ENCODE data around the gene GAS2.
"Not testable (repeated sequence)": the region's sequence is repeated elsewhere in the genome, so short reads cannot be mapped to it uniquely, and the experiment has no call there.

Gene GAS2

DNA sequence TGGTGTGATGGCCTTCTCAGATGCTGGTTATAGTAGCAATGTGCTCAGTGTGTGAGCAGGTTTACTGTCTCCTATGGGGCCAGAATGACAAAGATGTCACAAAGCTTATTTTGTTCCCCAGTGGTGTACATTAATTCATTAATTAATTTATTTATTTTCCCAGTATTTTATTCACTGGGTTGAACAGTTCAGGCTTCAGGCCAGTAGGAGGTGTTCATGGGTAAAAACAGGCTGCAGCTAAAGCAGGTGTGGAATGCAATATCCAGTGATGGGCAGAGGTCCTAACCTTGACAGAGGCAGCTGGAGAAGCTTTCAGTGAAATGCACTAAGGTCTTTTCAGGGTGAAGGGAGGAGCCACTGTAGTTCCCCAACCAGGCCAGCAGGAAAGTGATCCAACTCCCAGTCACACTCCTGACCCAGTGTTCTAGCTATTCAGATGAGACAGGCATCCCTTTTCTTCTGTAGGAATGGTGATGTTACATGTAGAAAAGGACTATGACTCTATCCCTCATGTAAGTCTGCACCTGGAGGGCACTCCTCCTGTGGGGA lies 33.0 kb upstream of the GAS2 start:
- TF ChIP-seq, protein P1, sequence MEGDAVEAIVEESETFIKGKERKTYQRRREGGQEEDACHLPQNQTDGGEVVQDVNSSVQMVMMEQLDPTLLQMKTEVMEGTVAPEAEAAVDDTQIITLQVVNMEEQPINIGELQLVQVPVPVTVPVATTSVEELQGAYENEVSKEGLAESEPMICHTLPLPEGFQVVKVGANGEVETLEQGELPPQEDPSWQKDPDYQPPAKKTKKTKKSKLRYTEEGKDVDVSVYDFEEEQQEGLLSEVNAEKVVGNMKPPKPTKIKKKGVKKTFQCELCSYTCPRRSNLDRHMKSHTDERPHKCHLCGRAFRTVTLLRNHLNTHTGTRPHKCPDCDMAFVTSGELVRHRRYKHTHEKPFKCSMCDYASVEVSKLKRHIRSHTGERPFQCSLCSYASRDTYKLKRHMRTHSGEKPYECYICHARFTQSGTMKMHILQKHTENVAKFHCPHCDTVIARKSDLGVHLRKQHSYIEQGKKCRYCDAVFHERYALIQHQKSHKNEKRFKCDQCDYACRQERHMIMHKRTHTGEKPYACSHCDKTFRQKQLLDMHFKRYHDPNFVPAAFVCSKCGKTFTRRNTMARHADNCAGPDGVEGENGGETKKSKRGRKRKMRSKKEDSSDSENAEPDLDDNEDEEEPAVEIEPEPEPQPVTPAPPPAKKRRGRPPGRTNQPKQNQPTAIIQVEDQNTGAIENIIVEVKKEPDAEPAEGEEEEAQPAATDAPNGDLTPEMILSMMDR (IDR thresholded peaks at IDR 0.05; ENCODE audit: borderline replicate concordance, insufficient read depth, low read depth, low read length): no peak
- H3K4me3 ChIP-seq (ENCODE audit: low read depth, low read length): no peak overlapping the region

DNA sequence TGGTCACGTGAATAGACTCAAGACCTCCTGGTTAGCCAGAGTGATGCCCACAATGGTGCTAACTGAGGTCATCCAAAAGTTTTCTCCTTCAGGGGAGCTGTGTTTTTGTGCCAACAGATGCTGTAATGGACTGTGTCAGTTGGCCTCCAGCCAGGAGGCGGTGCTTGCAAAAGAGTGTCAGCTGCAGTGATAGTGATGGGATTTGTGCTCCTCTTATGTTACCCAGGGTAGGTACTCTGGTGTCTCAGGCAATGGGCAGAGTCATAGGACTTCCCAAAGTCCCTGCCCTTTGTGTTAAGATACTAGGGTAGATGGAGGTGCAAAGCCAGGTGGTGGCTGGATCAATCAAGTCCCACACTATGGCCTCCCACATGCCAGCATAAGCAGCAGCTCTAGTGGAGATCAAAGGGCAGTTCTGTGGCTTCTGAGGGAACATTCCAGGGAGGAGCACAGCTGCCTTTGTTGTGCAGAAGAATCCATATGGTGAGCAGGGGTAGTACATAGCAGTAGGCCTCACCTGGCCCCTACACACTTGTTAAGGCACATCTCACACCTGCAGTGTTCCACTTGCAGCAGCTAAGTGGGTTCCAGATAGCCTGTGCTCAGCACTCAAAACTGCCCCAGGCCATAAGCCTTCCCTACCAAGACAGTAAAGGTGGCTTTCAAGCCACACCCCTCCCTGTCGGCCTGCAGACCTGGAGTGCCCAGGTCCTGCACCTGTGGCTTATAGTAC lies 31.3 kb upstream of the GAS2 start:
- no peak overlapping the region for H3K4me3 ChIP-seq (ENCODE audit: low read depth, low read length)
- TF ChIP-seq, protein P1 (IDR thresholded peaks at IDR 0.05; ENCODE audit: borderline replicate concordance, insufficient read depth, low read depth, low read length): no peak

DNA sequence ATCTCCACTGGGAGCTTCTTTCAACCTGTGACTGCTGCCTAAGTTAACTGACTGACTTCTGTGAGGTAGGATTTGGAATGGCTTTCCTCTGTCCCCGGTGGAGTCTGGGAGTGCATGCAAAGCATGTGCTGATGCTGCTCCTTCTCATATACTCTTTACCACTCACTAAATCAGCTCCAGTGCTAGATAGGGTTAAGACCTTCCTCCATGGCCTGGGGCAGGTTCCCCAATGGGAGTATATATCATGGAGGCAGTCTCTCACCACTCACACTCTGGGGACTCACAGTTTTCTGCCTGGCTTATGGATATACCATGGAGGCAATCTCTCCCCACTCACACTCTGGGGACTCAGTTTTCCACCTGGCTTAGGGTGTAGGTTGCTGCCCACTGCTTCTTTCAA lies 30.7 kb upstream of the GAS2 start:
- TF ChIP-seq, protein P1 (IDR thresholded peaks at IDR 0.05; ENCODE audit: borderline replicate concordance, insufficient read depth, low read depth, low read length): no peak

DNA sequence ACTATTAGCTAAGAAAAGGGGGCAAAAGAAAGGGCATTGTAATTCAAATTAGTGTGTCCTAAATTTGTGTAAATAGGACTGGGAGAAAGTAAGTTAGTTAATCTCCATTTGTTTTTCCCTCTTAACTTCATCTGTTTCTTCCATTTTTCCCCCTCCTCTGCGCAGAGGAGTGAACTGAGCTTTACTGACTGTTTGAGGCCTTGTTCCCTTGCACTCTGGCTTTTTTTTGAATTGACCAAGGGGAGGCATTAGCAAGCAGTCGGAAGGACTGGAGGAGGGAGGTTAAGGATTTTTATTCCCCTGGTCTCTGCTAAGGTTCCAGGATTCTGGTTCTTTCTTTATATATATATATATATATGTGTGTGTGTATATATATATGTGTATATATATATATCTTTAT lies 25.5 kb upstream of the GAS2 start:
- TF ChIP-seq, protein P1 (IDR thresholded peaks at IDR 0.05; ENCODE audit: borderline replicate concordance, insufficient read depth, low read depth, low read length): no peak
- no peak overlapping the region for H3K4me3 ChIP-seq (ENCODE audit: low read depth, low read length)

More for the DNA sequence above, 30.7 kb upstream of the GAS2 start:
- H3K4me3 ChIP-seq (ENCODE audit: low read depth, low read length): no peak overlapping the region

DNA sequence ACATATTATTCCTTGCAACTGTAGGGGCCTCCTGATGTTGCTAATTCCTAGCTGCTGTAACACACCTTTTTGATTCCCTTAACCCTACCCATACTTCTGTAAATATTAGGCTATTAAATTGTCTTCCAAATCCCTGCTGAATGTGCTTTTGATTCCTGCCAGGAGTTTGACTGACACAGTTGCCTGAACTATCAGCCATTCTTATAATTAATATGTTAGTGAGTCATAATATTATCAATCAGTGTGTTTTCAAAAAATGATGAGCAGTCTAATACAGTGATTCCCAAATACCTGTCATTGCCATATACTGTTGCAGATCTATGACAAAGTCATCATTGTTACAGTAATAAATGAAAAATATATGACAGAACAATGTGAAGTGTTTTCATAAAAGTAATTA lies 24.9 kb upstream of the GAS2 start:
- TF ChIP-seq, protein P1 (IDR thresholded peaks at IDR 0.05; ENCODE audit: borderline replicate concordance, insufficient read depth, low read depth, low read length): no peak
- H3K4me3 ChIP-seq (ENCODE audit: low read depth, low read length): no peak overlapping the region

DNA sequence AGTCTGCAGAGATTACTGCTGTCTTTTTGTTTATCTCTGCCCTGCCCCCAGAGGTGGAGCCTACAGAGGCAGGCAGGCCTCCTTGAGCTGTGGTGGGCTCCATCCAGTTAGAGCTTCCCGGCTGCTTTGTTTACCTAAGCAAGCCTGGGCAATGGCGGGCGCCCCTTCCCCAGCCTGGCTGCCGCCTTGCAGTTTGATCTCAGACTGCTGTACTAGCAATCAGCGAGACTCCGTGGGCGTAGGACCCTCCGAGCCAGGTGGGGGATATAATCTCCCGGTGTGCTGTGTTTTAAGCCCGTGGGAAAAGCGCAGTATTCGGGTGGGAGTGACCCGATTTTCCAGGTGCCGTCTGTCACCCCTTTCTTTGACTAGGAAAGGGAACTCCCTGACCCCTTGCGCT lies 14.1 kb upstream of the GAS2 start:
- H3K4me3 ChIP-seq (ENCODE audit: low read depth, low read length): not testable (repeated sequence)

DNA sequence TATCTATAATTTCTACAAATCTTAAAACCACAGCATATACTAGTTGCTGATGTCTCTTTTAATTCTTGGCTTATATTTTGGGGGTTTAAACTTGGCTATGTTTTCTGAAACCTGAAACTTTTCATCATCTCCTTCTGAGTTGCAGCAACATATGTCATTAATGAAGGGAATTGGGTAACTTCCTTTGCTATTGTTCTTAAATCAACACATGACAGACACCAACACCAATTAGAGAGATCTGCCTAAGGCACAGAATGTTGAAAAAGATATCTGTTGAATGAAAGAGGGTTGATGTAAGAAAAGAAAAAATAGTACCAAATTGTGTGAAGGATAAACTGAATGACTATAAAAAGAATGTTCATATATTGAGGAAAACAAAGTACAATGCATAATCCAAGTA lies 10.3 kb upstream of the GAS2 start:
- H3K4me3 ChIP-seq (ENCODE audit: low read depth, low read length): no peak overlapping the region
- TF ChIP-seq, protein P1 (IDR thresholded peaks at IDR 0.05; ENCODE audit: borderline replicate concordance, insufficient read depth, low read depth, low read length): no peak
